ELR (cell line): ENCODE results near the gene CNNM1.
A peak's percentile ranks its signal among the peaks of the same experiment; 100 is the strongest.

Source experiments
- DNase-seq: peaks from one replicate; pipeline ENCODE4 v3.0.0-alpha.2; 2015; ENCODE audit warnings: low read depth

Gene CNNM1

DNA sequence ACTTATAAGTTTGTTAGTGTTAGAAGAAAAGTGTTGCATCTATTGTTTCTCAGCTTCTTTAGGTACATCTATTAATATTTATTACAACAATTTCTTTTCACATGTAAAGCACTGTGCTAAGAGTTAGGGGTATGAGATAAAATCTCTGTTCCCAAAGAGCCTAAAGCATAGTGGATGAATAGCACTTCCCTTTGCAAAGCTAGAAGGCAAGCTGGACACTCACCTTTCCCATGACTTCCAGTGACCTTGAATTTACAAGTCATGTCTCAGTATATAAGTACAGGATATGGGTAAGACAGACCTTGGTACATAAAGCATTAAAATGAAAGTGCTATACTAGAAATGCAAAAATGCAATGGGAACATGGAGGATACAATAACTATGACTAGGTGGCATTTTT is 8.7 kb downstream of the CNNM1 start:
- no peak for DNase-seq

DNA sequence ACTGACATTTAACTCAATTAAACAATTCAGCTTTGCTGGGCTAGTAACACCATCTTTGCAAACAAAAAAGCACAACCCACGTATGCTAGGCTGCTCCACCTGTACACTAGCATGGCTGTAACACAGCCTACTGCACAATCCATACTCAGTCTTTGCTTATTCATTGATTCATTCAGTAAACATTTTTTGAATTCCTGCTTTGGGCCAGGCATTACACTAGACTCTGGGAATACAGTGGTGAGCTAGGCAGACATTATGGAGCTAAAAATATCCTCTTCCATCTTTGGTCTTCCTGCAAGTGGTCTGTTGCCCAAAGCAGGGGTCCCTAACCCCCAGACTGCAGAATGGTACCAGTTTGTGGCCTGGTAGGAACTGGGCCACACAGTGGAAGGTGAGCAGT is 9.9 kb downstream of the CNNM1 start:
- DNase-seq, result peak; percentile 38

DNA sequence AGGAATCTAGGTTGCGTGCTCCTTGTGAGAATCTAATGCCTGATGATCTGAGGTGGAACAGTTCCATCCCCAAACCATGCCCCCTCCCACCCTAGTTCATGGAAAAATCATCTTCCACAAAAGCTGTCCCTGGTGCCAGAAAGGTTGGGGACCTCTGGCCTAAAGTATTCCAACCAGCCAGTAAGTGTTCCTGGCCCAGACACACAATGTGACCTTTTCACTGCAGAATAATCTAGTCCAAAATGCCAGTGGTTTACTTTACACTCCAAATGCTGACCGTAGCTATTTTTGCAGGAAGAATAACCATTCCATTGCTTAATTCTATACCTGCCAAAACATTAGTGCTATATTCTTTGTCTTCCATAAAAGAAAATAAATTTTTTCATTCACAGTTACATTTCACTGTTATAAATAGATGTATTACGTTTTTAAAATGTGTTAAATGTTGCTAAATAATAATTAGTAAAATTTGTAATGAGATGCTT is 10.4 kb downstream of the CNNM1 start:
- no peak for DNase-seq

DNA sequence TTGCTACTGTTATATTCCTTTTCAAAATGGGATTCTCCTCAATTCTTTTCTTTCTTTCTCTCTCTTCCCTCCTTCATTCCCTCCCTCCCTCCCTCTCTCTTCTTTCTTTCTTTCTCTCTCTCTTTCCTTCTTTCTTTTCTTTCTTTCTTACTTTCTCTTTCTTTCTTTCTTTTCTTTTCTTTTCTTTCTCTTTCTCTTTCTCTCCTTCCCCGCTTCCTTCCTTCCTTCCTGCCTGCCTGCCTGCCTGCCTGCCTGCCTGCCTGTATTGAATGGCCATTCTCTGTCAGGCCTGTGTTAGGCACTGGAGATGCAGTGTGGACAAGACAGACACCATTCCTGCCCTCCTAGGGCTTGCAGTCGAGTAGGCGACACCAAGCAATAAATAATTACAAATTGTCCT is 11.5 kb downstream of the CNNM1 start:
- DNase-seq, result no peak

DNA sequence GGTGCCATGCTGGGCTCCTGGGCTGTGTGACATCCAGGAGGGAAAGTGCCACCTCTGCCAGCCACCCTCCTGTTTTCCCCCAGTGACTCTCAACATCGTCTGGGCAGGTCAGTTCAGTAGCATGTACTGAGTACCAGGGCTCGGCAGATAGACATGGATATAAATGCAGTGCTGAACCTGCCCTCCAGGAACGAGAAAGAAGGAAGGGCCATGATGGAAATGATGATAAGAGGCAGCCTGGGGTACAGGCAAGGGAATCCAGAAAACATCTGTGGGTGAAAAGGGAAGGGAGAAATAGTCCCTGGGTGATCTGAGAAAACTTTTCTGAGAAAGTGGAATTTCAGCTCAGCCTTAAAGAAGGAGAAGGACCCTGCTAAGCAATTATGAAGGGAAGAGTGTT is 12.1 kb downstream of the CNNM1 start:
- no peak for DNase-seq

DNA sequence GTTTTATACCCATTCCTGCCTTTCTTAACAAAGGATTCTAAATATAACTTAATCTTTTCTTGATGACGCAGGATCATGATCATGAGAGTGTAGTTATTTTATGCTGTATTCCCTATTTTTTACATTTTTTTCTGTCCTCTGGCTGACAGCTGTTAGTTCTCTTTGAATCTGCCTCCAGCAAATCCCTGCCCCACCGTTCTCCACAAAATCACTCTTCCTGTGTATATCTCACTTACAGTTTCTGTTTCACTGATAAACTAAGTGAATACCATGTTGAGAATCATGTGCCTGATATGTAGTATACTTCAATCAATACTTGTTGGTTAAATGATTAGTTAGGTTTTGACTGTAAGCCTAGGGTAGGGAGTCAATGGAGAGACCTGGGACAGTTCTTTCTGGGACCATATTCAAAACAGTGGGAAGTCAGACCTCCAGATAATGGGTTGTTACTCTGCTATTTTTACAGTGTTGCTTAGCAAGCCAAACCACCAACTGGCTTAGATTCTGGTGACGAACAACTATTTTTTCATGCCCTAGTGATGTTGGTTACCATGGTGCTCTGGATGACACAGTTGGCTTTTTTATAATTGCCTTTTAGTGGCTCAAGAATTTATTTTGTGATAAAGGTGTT is 12.8 kb downstream of the CNNM1 start:
- no peak for DNase-seq

DNA sequence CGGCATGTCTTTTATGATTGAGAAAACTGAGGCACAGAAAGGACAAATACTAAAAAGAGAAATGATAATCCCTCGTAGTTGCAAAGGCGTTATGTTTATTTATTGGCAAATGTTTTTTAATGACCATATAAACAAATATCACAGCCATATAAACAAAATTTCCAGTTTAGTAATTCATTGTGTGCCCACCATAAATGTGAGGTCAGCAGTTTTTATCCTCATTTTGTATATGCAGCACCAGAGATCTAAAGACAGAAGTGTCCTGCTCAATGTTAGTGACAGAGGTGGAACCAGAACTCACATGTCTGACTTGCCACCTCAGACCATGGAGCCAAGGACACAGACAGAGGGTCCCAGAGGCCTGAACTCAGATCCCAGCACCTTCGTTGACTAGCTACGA is 14.1 kb downstream of the CNNM1 start:
- DNase-seq, result no peak

DNA sequence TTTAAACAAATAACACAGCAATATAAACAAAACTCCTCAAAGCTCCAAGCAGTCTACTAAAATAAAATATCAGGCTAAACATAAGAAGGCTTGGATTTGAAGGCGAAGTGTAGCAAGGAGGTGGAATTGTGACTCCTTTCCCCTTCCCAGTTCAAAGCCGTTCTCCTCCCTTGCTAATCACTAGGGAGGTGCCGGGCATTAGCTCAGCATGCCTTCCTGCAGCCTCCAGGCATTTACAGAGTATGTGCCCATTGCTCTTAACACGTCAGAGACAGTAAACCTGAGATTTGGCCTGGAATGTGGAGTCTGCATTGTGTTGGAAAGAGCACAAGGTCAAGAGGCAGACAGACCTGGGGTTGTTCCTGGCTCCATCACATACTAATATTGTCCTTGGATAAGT is 15.6 kb downstream of the CNNM1 start:
- no peak for DNase-seq

DNA sequence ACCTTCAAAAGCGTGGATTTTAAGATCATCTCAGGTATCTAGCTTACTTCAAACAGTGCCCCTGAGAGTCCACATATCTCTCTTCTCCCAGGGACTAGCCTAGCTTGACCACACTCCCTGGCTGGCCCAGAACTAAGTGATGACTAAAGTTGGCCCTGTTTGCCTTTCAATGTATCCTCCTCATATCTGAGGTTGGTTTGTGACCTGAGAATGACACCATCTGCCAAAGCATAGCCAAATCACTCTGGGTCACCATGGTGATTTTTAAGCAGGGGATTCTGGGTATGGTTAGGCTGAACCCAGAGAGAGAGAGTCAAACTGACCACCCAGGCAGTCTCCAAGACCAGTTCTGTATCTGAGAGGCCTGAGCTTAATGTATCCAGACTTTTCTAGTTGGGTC is 16.2 kb downstream of the CNNM1 start:
- peak; percentile 63 for DNase-seq

DNA sequence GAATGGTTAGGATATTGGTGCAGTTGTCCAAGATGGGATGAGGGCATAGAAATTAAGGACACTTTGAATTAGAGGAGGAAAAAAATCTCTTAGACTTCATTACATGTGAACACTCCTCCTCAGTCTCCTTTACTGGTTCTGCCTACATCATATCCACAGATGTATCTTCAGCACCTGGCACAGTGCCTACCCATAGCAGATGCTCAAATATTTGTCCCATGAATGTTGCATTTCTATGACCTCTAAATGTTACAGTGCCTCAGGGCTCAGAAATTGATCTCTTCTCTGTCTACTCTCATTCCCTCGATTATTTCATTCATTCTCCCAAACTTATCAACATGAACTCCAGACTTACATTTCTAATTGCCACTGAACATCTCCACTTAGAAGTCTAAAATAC is 17.1 kb downstream of the CNNM1 start:
- DNase-seq, result peak; percentile 80

DNA sequence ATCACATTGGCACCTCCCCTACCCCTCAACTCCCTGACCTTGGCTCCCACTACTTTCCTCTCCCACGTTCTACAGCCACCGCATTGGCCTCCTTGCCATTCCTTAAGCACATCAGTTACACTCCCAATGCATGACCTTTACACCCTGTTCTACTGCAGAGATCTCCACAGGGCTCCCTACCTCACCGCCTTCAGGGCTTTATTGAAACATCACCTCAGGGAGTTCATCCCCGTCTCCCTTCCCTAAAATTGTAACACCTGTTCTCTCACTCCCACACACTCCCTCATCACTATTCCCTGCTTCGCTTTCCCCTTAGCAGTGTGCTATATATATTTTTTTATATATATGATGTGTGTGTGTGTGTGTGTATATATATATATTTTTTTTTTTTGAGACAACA is 18.5 kb downstream of the CNNM1 start:
- no peak for DNase-seq

DNA sequence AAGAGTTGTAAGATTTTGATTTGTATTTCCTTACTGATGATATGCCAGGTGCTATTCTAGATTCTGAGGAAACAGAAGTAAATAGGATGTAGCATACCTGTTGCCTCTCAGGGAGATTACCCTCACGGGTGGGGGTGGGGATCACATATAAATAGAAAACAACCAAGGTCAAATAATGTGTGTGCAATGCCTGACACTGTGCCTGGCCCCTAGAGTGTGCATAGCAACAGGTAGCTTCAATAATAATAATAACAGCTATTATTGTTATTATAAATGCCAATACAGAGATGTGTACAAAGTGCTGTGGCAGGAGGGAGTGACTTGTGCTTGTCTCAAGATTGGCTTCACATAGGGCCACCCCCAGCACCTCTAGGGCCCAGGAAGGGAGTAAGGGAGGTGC is 24.0 kb downstream of the CNNM1 start:
- no peak for DNase-seq

DNA sequence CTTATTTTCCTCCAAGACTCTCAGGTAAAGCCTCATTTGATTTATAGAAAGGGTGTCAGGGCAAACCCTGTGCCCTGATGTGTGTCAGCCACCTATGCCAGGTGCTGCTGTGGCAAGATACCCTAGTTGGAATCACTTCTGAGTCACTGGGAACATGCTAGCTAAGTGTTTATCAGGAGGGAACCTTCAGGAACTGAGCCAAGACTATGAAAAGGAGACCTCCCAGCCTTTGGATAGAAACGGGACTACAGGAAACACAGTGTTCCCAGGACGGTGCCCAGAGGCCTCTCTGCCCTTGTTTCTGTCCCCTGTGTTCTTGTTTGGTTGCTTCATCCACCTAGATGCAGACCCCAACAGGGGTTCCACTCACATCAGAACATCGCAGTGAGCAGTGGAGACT is 28.5 kb downstream of the CNNM1 start:
- no peak for DNase-seq

DNA sequence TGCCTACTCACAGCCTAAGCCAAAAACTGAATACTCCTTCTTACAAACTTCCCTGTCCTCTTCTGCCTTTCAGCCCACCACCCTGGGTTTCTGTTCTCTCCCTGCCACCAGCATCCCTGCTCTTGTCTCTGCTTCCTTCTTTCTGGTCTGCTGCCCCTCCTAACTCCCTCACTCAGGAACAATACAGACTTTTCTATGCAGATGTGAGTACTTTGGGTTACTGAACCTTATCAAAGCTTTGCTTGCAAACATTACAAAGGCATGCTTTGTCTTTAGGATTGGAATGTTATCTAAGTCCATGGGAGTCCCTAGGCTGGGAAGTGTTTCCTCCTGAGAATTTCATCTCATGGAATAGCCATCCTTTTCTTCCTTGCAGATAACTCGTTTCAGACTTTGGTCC is 28.9 kb downstream of the CNNM1 start:
- DNase-seq, result no peak

DNA sequence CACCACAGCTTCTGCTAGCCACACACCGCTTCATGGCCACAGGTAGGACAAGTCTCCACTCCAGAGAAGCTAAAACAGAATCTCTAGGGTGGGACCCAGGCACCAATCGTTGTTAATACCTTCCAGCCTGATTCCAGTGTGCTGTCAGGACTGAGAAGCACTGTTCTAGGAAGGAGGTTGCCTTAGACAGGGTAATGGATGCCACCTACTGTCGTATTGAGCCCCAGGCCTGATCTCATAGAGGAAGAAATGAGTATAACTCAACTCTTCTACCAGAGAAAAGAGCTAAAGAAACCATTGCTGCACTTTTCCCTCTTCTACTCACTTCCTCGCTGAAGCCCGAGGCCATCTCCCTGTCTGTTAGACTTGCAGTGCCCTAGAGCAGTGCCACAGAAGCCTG is 31.8 kb downstream of the CNNM1 start:
- no peak for DNase-seq

DNA sequence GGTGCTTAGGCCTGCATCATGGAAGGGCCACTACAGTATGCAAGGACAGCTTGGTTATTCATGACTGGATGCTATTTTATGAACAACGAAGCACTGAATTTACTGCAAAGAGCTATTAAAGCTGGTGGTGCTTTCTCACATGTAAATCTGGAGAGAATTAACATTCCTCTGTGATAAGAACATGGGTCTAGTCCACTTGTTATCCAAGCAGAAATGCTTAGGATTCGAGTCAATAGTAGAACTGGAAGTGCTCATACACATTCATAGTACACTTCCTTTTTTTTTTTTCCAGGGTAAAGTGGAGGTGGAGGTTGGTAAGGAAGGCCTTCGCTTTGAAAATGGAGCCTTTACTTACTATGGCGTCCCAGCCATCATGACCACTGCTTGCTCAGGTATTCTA is 35.0 kb downstream of the CNNM1 start:
- no peak for DNase-seq

DNA sequence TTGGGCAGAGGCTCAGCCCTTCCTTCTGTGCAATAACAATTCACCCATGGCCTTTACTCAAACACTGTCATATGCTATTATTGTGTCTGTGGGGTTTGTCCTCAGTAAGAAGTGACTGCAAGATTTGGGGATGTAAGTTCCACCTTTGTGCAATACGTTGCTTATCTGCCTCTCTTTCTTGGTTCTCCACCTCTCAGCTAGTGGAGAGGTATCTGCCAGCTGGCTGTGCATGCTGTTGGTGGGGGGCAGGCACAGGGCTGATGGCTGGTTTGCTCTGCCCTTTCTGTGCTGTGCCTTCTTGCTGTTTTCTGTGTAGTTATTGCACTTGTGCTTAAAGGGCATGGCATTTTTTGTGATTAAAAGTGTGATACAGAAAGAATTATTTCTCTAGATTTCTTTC is 36.2 kb downstream of the CNNM1 start:
- no peak for DNase-seq

DNA sequence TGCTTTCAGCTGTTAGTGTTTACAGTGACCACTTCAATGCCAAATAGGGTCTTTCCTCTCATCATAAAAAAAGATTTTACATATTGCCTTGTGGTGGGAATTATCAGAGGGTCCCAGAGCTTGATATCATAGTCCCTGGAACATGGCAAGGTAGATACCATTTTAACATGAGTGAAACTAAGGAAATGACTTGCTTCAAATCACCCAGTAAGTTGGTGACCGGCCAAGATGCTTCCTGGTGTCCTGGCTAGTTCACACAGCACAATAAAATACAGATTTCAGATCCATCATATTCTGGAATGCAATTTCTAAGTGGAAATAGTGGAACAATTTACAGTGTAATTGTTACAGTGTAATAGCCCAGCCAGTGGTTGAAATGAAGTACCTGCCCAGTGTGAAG is 36.6 kb downstream of the CNNM1 start:
- DNase-seq, result no peak

DNA sequence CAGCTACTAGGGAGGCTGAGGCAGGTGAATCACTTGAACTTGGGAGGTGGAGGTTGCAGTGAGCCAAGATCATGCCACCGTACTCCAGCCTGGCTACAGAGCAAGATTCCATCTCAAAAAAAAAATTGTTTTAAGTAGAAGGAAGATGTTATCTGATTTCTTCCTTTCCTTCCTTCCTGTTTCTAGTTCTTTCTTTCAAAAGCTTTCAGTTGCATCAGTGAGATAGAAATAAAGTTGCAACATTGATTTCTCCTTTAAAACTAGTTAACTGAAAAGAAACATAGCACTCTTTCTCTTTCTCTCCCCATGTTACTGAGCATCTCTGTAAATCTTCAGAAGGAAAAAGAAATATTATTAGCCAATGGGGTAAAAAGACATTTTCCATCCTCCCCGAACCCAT is 37.5 kb downstream of the CNNM1 start:
- no peak for DNase-seq

DNA sequence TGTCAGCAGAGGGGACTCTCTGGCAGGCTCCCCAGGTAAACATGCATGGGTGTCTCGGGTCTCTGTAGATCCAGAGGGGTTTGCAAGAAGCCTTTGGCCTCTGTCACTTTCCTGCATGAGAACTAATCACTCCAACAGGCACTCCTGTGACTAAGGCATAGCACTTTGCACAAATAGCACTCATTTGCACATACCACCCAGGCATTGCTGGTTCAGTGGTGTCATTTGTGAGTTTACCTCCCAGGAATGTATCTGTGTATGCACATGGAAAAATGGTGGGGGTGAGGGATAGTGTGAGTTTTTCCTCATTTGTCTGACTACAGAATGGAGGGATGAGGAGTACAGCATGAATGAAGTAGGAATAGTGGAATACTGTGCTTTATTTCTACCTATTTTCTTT is 39.5 kb downstream of the CNNM1 start:
- DNase-seq, result peak; percentile 37

DNA sequence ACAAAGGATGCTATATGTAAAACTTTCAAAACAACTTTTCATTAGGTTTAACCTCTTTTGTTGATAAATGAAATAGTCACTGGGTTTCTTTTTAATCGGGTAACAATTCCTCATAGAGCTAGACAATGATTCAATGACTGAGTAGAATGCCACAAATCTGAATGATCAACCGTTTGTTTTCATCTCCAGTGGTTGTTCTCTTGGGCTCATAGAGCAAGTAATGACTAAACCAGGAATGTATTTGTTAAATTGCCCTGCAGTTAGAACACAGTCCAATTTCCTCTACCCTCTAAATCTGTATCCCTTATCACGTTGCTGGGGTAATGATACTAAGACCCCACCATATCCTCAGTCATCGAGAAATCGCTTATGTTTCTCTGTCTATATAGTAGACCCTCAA is 40.0 kb downstream of the CNNM1 start:
- peak; percentile 46 for DNase-seq

DNA sequence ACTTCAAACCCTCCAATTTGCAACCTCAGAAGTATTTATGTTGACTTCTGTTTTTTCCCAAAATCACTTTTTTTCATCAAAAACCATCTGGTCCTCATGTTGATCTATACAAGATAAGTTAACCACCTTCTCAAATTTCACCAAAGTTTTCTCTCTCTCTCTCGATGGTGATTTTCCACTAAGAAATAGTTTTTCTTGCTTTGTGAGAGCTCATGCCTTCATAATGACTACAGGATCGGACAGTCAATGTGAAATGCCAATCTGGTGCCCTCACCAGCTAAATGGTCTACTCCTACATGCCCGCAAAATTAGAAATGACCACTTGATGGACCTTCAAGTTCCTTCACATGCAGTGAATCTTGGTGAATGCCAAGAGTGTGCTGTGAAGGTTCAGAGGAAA is 40.4 kb downstream of the CNNM1 start:
- peak; percentile 49 for DNase-seq

DNA sequence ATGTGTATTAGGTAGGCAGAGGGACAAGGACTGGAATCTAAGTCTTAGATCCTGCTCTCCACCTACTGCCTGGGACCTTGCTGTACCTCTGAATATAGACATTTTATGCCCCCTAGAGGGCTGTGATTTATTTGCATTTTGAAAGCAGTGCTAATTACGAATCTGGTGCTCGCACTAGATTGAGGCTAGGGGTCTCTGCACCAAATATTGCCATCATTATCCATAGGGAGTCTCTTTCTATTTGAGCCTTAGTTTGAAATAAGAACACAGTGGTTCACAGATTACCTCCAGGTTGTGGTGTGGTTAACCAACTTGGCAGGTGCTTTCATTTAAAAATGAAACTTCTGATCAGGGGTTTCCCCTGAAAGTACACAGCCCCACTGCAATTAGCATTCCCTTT is 41.8 kb downstream of the CNNM1 start:
- peak; percentile 68 for DNase-seq

DNA sequence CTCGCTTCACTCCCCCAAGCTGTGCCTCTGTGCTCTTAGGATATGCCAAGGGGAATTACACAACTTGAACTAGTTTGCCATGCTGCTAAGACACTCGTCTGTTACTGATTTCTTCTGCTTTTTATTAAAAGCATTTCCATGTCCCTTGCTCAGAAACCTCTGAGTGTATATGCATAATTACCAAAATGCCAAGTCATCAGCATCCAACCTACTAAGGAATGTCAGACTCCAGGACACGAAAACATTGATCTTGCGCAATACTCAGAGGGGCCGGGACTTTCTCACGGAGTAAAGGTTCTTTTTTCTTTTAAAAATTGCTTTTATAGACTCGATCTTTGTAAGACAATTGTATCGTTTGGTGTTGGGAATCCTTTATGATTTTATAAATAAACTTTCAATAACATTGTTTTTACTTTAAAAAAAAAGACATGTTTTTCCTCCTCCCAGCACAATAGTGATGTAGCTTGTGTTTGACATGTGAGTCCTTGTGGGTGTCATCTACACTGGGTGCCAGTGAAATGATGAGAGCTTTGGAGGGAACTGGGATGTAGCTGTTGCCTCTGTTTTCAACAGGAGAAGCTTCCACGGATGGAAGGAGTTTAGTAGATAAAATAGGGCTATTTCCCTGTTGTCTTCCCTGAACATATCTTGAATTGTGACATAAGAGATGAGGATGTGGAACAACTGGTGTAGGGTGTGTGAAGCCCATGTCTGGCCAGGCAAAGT is 43.6 kb downstream of the CNNM1 start:
- DNase-seq, result peak; percentile 60
